Vagina (tissue), 2 donors: Measurements from ENCODE around the gene TRIM69. TPM values are rescaled to one million over a fixed set of nuclear protein-coding genes. Genes with fewer than 3 reads are reported as not detected.

Source experiments
- DNase-seq, 2 donors: peaks; one replicate each; pipeline ENCODE4 v3.0.0-alpha.2; 2017; ENCODE audit errors: extremely low spot score in 2 of 2
- H3K27ac ChIP-seq: fragments of 200-600 bp; sonication (generic); one replicate; pipeline ENCODE4 v1.5.1; 2019
- H3K27me3 ChIP-seq: fragments of 200-600 bp; sonication (generic); one replicate; pipeline ENCODE4 v1.5.1; 2019
- H3K36me3 ChIP-seq, 2 donors: fragments of 200-600 bp; sonication (generic); one replicate each; pipeline ENCODE4 v1.5.1; 2017 to 2019
- H3K4me1 ChIP-seq: fragments of 200-600 bp; sonication (generic); one replicate; pipeline ENCODE4 v1.5.1; 2019
- H3K4me3 ChIP-seq, 2 donors: fragments of 200-600 bp; sonication (generic); 1 replicate in 1 of 2; 2 replicates in 1 of 2; pipeline ENCODE4 v1.5.1; 2016 to 2019
- H3K9me3 ChIP-seq: fragments of 200-600 bp; sonication (generic); one replicate; pipeline ENCODE4 v1.5.1; 2019
- POLR2A ChIP-seq, 2 donors: fragments of 450-650 bp; IDR thresholded peaks; one replicate each; pipeline ENCODE4 v1.6.1; 2017; ENCODE audit warnings: antibody characterized with exemption in 2 of 2, mild to moderate bottlenecking in 2 of 2, moderate library complexity in 2 of 2
- POLR2AphosphoS5 ChIP-seq, 2 donors: sonication (generic); formaldehyde crosslinking; IDR thresholded peaks; one replicate each; pipeline ENCODE4 v1.9.0; 2017; ENCODE audit warnings: antibody characterized with exemption in 2 of 2, mild to moderate bottlenecking in 2 of 2, low read depth in 1 of 2; ENCODE audit not compliant: insufficient read depth in 1 of 2
- intact Hi-C: fragments of 100-400 bp; cut with DNase I; formaldehyde crosslinking; loops from one replicate; pipeline ENCODE4 v1.15.1; 2023
- total RNA-seq: library from RNA; depleted of rRNA; stranded (reverse); fragments of >200 nt; gene quantifications from one replicate; pipeline ENCODE4 v1.2.3, GENCODE V29; 2016
- TF ChIP-seq, protein P1 (sequence below), 3 experiments: fragments of 450-650 bp in 2 of 3; fragments of 200-600 bp in 1 of 3; sonication (generic) in 1 of 3; IDR thresholded peaks; one replicate each; pipeline ENCODE4 v1.5.1; 2017 to 2019; ENCODE audit warnings: antibody characterized with exemption in 3 of 3, mild to moderate bottlenecking in 2 of 3, moderate library complexity in 2 of 3

TRIM69 gene
- total RNA-seq, 1 donor from 2014 or later: 11.3 TPM

DNA sequence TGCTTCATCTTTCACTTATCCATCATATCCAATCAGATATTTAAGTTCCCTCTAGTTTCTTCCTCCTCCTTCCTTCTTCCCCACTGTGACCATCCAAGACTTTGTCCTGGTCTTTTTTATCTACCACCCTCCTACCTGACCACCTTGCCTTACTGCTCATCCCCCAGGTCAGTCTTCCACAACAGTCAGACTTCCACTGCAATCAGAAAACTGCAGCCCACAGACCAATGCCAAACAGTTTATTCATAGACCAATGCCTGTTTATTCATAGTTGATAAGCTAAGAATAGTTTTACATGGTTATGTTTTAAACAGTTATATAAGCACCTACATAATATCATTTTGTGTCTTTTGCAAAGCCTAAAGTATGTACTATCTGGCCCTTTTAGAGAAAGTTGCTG lies 65.5 kb downstream of the TRIM69 start:
- no peak for DNase-seq

DNA sequence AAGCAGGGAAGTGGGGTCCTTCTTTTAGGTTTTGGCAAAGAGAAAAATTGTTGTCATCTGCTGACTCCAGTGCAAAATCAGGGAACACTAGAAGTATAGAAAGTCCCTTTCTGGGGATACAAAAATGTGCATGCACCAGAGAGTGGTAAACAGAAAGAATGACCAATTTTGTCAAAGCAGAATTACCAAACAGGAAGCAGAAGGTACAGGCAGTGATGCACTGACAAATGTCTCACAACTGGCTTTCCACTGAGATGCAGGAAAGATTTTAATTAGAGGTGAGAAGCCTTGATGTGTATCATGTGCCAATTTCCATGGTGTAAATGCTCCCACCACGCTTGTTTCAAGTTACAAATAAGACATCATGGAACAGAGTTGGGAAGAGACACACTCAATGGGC lies 66.0 kb downstream of the TRIM69 start:
- TF ChIP-seq, protein P1, sequence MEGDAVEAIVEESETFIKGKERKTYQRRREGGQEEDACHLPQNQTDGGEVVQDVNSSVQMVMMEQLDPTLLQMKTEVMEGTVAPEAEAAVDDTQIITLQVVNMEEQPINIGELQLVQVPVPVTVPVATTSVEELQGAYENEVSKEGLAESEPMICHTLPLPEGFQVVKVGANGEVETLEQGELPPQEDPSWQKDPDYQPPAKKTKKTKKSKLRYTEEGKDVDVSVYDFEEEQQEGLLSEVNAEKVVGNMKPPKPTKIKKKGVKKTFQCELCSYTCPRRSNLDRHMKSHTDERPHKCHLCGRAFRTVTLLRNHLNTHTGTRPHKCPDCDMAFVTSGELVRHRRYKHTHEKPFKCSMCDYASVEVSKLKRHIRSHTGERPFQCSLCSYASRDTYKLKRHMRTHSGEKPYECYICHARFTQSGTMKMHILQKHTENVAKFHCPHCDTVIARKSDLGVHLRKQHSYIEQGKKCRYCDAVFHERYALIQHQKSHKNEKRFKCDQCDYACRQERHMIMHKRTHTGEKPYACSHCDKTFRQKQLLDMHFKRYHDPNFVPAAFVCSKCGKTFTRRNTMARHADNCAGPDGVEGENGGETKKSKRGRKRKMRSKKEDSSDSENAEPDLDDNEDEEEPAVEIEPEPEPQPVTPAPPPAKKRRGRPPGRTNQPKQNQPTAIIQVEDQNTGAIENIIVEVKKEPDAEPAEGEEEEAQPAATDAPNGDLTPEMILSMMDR (IDR thresholded peaks at IDR 0.05): no peak
- TF ChIP-seq POLR2AphosphoS5 (IDR thresholded peaks at IDR 0.05; ENCODE audit: insufficient read depth in 1 of 2, low read depth in 1 of 2): no peak
- TF ChIP-seq POLR2A (IDR thresholded peaks at IDR 0.05): no peak
- H3K36me3 ChIP-seq: no peaks in the 10 kb centered on the region
- no peak overlapping the region for H3K27ac ChIP-seq
- no peaks in the 10 kb centered on the region for H3K27me3 ChIP-seq
- H3K4me3 ChIP-seq: no peak overlapping the region
- no peaks in the 10 kb centered on the region for H3K9me3 ChIP-seq
- intact Hi-C loops: no loop called here
- no peak for DNase-seq
- no peaks in the 10 kb centered on the region for H3K4me1 ChIP-seq

More for the DNA sequence above, 65.5 kb downstream of the TRIM69 start:
- Histone ChIP-seq H3K36me3 (no peaks in the 10 kb centered on the region), H3K27ac (no peak overlapping the region), H3K4me3 (no peak overlapping the region), H3K27me3 (no peaks in the 10 kb centered on the region), H3K9me3 (no peaks in the 10 kb centered on the region), H3K4me1 (no peaks in the 10 kb centered on the region)
- intact Hi-C loops: no loop called here
- TF ChIP-seq POLR2AphosphoS5 (IDR thresholded peaks at IDR 0.05; ENCODE audit: insufficient read depth in 1 of 2, low read depth in 1 of 2): no peak
- TF ChIP-seq, protein P1 (IDR thresholded peaks at IDR 0.05): no peak
- no peak for TF ChIP-seq POLR2A (IDR thresholded peaks at IDR 0.05)

DNA sequence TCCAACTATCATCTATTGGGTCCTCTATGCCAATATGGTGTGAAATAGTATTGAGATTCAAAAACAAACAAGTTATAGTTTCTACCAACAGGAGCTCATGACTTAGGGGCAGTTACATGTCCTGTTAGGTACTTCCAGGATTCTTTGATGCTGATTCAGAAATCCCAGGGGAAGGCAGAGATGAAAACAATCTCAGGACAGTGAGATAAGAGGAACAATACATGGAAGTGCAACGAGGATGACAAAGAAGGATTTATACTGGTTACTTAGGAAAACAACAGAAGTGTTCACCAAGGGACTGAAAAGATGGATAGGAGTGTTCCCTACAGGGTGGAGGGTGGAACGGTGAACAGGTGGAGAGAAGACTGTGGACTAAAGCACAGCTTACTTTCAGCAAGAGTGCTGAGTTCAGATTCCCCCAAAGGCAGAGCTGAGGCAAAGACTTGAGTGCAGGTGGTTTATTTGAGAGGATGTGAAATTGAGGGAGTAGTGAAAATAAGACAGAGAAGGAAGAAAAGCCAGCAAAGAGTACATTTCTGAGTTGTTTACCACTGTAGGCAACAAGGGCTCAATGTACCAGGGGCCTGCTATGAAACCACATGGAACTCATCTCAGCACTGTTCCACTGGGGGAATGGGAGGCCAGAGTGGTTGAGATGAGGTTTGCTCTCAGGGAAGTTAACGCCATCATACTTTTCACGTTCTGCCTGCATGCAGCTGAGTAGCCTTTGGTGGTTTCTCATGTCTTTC lies 68.1 kb downstream of the TRIM69 start:
- Histone ChIP-seq H3K27ac (no peak overlapping the region), H3K36me3 (no peaks in the 10 kb centered on the region), H3K4me3 (no peak overlapping the region), H3K4me1 (no peaks in the 10 kb centered on the region), H3K9me3 (no peaks in the 10 kb centered on the region), H3K27me3 (no peaks in the 10 kb centered on the region)
- intact Hi-C loops: no loop called here
- TF ChIP-seq, protein P1 (IDR thresholded peaks at IDR 0.05): no peak
- TF ChIP-seq POLR2AphosphoS5 (IDR thresholded peaks at IDR 0.05; ENCODE audit: insufficient read depth in 1 of 2, low read depth in 1 of 2) (no peak), POLR2A (IDR thresholded peaks at IDR 0.05) (no peak)
- DNase-seq: no peak

DNA sequence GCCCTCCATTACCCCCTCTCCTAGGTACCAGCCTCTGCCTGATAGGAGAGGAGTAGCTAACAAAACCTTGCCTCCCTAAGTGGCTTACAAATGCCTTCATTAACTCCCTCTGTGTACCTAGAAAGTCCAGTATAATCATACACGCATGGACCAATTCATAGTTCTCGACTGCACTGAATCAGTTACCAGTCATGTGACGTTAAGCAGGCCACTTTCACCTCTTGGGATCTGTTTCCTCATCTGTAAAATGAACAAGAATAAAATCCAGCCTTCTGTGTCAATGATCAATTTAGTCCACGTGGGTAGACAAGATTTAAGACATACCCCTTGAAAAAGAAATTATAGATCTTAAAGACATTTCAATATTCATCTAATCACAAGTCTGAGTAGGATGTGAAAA lies 72.2 kb downstream of the TRIM69 start:
- Histone ChIP-seq H3K4me1 (no peaks in the 10 kb centered on the region), H3K27me3 (no peaks in the 10 kb centered on the region), H3K27ac (no peak overlapping the region), H3K9me3 (no peaks in the 10 kb centered on the region), H3K36me3 (no peaks in the 10 kb centered on the region), H3K4me3 (no peak overlapping the region)
- intact Hi-C loops: no loop called here
- DNase-seq: no peak
- TF ChIP-seq POLR2A (IDR thresholded peaks at IDR 0.05) (no peak), POLR2AphosphoS5 (IDR thresholded peaks at IDR 0.05; ENCODE audit: insufficient read depth in 1 of 2, low read depth in 1 of 2) (no peak)
- TF ChIP-seq, protein P1 (IDR thresholded peaks at IDR 0.05): no peak

DNA sequence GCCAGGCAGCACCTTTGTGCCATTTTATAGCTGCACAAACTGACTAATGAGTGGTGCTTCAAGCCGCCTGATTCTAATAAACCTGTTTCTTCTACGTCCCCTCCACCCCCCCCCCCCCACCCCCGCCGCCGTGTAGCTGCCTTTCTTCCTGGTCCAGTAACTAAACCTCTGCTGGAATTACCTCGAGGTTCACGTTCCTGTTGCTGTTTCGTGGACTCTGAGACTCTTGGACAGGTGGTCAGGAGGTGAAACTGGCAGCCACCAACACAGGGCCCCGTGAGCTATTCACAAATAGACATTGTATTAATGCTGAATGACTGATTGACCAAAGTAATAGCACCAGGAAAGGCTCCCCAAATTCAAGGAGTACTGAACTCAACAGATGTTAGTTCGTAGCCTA lies 73.9 kb downstream of the TRIM69 start:
- no peaks in the 10 kb centered on the region for H3K36me3 ChIP-seq
- no peaks in the 10 kb centered on the region for H3K27me3 ChIP-seq
- DNase-seq: no peak
- intact Hi-C loops: no loop called here
- no peaks in the 10 kb centered on the region for H3K9me3 ChIP-seq
- H3K4me3 ChIP-seq: no peak overlapping the region
- no peaks in the 10 kb centered on the region for H3K4me1 ChIP-seq
- TF ChIP-seq POLR2AphosphoS5 (IDR thresholded peaks at IDR 0.05; ENCODE audit: insufficient read depth in 1 of 2, low read depth in 1 of 2) (no peak), POLR2A (IDR thresholded peaks at IDR 0.05) (no peak)
- TF ChIP-seq, protein P1 (IDR thresholded peaks at IDR 0.05): no peak
- H3K27ac ChIP-seq: no peak overlapping the region
